ENCODE results near the gene FOLR1. TPM values are rescaled to one million over a fixed set of nuclear protein-coding genes. Genes with fewer than 3 reads are reported as not detected.
"Not testable (repeated sequence)": the region's sequence is repeated elsewhere in the genome, so short reads cannot be mapped to it uniquely, and the experiment has no call there.

FOLR1 gene
- polyA plus RNA-seq, 12 donors = 1.2 to 9.3 (median 3.7) TPM; not detected in 2

DNA sequence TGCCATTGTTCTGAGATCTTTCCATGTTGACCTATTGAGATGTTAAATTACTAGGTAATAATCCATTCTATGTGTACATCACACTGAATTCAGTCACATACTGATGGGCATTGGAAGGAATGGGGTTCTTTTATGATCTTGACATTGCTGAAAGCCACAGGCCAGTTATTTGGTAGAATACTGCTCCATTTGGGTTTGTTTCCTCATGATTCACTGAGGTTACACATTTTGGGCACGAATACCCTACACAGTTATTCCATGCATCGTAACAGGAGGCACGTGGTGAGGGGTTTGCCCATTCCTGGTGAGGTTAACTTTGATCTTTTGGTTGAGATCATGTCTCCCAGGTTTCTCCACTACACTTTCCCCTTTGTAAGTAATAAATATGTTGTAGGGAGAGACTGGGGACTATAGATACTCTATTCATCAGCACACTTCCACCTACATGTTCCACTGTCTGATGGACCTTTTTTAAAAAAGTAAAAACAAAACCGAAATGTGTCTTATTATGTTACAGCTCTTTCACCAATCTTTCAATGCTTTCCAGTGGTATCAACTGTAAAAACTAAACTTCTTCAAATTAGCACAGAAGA is 12.0 kb upstream of the FOLR1 start:
- DNase-seq = no peak

DNA sequence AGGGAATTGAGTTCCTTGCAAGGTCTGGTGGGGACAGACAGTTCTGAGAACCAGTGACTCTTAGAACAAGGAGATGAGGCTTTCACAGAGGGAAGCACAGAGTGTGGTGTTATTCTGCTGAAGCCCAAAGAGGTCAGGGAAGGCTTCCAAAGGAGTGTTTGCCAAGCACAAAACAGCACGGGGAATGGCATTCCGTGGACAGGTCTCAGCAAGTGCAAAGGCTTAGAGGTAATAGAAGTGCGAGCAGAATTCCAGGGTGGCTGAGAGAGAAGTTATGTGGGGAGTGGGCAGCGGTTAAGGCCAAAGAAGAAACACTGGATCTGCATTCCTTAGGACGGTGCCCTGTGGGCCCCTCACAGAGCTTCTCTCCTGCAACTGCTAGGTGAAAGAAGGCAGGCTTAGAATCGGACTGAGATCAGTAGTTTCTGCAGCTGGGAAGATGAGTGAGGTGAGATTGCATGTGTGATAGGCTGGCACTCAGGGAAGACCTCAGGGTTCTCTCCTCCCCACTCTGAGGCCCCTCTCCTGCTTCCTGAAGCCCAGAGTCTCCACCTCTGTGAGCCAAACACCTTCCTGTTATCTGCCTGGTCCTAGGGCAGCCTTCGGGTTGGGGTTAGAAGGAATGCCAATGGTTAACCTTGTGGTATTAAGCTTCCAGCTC is 10.9 kb upstream of the FOLR1 start:
- not testable (repeated sequence) for DNase-seq

DNA sequence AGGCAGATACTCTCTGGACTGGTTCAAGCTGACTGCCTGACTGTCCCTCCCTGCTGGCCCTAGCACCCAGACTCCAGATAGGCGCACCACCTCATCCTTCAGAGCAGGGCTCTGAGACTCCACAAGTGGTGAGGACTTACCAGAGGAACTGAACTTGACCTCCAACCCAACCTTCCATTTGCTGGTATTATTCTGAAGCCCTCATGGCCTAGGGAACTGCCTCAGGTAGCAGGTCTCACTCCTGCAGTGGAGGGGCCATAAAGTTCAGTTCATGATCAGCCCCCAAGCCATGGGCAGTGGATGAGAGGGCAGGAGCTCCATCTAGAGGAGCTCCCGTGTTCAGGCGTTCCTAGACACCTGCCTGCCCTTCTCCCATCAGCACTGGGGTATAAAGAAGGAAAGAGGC is 10.4 kb upstream of the FOLR1 start:
- not testable (repeated sequence) for DNase-seq

GRCh38 chr11:72188267-72188666 is 3.7 kb upstream of the FOLR1 start:
- DNase-seq = no peak

DNA sequence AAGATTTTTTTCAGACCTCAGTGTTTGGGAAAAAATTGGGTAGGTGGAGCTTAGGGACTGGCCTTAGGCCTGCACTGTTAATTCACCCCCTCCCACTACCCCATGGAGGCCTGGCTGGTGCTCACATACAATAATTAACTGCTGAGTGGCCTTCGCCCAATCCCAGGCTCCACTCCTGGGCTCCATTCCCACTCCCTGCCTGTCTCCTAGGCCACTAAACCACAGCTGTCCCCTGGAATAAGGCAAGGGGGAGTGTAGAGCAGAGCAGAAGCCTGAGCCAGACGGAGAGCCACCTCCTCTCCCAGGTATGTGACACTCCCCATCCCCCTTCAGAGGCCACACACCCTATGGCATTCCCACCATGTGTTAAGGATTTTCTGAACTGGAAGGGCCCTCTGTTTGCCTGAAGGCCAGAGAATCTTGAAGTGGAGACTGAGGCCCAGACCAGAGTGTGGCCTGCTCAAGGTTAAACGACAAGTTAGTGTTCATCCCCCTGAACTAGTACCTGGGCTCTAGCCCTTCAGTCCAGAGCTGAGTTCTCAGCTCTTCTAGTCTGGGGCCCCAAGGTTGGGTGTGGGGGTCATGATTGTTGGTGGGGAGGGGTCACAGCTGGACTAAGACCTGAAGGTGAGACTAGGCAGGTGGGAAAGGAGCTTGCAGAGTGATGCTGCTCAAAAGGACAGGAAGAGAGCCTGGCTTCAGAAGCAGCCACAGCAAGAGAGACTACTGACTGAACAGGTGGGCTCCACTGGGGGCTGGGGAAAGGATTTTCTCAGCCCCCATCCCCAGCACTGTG is 2.3 kb upstream of the FOLR1 start:
- DNase-seq = peak; percentile 25

DNA sequence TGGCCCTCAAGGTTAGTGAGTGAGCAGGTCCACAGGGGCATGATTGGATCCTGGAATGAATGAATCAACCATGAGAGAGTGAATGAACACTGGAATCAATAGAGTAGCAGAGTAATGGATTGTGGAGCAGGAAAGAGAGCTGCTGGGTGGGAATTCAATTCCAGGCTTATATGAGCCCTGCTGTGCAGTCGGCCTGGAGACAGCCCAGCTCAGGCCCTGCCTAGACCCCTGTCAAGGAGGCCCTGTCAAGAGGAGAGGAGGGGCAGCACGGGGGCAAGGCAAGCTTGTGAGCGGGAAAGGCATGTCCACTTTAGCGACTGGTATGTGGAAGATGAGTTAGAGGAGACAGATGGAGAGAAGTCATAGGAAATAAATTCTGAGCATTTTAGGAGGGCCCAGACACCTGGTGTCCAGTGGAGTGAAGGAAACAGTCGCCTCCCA is 1.3 kb upstream of the FOLR1 start:
- no peak for DNase-seq

GRCh38 chr11:72195518-72196270 is 3.8 kb downstream of the FOLR1 start:
- no peak for DNase-seq

GRCh38 chr11:72201445-72201844 is 9.5 kb downstream of the FOLR1 start:
- DNase-seq = not testable (repeated sequence)

GRCh38 chr11:72202571-72202970 is 10.6 kb downstream of the FOLR1 start:
- no peak for DNase-seq

- no peak for DNase-seq
These were observed 11.2 kb downstream of the FOLR1 start for GRCh38 chr11:72203163-72203562.

GRCh38 chr11:72204886-72205285 is 12.9 kb downstream of the FOLR1 start:
- no peak for DNase-seq

DNA sequence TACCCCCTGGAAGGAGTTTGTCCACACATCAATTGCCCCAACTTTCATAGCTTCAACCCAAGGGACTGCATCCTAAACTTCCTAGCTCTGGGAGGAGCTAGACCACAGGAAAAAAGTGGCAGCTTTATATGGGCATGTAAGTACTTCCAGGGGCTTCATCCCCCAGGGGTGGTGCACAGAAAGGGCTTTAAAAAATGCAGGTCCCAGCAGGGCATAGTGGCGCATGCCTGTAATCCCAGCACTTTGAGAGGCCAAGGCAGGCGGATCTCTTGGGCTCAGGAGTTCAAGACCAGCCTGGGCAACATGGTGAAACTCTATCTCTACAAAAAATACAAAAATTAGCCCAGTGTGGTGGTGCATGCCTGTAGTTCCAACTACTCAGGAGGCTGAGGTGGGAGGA is 14.9 kb downstream of the FOLR1 start:
- DNase-seq = not testable (repeated sequence)

- no peak for DNase-seq
These were observed 16.3 kb downstream of the FOLR1 start for GRCh38 chr11:72208281-72208680.

DNA sequence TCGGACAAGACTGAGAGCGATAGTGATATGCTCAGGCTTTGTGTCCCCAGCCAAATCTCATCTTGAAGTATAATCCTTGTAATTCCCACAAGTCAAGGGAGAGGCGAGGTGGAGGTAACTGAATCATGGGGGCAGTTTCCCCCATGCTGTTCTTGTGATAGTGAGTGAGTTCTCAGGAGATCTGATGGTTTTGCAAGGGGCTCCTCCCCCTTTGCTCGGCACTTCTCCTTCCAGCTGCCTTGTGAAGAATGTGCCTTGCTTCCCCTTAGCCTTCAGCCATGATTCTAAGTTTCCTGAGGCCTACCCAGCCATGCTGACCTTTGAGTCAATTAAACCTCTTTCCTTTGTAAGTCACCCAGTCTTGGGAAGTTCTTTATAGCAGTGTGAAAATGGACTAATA is 17.2 kb downstream of the FOLR1 start:
- no peak for DNase-seq

GRCh38 chr11:72216638-72217037 is 24.7 kb downstream of the FOLR1 start, which contains the start of gene FOLR2:
Gene FOLR2 (plus strand): TSS chr11:72216794. CDS start chr11:72218585, 1,791 bp downstream.
- no peak for DNase-seq

GRCh38 chr11:72217841-72218240 is 25.9 kb downstream of the FOLR1 start:
- no peak for DNase-seq

DNA sequence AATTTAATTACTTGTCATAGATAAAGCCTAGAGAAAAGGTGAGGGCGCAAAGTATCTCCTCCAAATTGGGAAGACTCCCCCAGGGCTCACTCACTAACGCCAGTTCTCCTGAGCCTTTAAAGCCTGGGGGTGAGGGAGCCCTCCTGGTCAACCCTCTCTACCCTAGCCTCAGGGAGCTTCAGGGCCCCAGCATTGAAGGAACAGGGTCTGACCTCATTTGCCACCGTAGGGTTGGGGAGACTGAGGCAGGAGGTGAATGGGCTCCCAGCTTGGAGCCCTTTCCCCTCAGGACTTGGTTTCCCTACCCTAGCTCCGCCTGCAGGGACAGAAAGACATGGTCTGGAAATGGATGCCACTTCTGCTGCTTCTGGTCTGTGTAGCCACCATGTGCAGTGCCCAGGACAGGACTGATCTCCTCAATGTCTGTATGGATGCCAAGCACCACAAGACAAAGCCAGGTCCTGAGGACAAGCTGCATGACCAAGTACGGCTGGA is 26.4 kb downstream of the FOLR1 start:
- DNase-seq = no peak

DNA sequence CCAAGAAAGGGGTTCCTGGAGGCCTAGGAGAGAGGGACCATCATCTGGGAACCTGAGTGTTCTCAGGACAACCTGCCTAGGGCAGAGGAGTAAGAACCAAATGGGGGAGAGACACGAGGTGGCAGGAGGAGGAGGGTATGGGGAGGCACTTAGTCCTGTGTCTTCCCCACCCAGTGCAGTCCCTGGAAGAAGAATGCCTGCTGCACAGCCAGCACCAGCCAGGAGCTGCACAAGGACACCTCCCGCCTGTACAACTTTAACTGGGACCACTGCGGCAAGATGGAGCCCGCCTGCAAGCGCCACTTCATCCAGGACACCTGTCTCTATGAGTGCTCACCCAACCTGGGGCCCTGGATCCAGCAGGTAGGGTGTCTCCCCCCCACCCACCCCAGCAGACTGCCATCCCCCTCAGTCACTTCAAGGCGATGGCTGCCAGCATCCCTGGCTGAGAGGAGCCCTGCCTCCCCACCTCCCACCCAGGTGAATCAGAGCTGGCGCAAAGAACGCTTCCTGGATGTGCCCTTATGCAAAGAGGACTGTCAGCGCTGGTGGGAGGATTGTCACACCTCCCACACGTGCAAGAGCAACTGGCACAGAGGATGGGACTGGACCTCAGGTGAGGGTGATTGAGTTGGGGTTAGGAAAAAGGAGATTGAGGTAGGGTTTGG is 28.9 kb downstream of the FOLR1 start:
- no peak for DNase-seq

- no peak for DNase-seq
These were observed 29.6 kb downstream of the FOLR1 start for GRCh38 chr11:72221386-72222075.

DNA sequence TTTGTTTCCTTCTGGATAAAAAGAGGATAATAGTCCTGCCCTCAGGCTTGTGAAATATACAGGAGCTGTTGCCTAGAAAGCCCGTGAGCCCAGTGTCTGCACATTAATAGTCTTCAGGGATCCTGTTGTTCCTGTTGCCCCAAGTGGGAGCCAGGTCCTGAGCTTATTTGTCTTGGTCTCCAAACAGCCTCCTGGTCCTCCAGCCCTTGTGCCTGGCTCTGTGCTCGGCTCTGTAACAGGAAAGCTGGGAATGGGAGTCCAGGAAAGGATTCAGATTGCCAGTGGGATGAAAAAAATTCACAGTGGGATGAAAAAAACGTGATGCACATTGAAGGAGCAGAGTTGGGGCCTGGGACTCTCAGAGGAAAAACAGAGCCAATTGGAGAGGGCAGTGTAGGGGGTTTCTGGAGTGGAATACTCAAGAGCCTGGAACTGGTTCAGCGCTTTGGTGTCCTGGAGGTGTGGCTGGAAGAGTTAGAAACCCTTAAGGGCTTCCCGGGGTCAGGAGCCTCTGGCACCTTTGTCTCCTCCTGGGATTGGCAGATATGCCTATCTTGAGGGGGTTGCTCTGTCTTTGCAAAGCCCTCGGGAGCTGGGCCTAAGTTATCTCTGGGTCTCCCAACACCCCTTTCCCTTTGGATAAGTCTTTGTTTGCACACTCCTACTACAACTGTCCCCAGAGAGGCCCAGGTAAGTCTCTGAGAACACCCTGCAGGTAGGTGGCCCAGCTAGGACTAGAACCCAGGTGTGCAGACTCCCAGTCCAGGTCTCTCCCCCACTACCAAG is 30.4 kb downstream of the FOLR1 start:
- no peak for DNase-seq
